MM.1S (cell line): ENCODE measurements around the gene SORCS2.

Source experiments
- EZH2 ChIP-seq: fragments of 300-600 bp; sonication (generic); optimal IDR thresholded peaks from 2 replicates; pipeline ENCODE3; 2017; ENCODE audit warnings: low read depth, mild to moderate bottlenecking, antibody characterized with exemption, low read length, mixed read lengths
- EZH2phosphoT487 ChIP-seq: fragments of 300-600 bp; sonication (generic); IDR thresholded peaks from 2 replicates; pipeline ENCODE4 v1.6.1; 2018; ENCODE audit warnings: antibody characterized with exemption, low read length
- TF ChIP-seq, protein P1 (sequence below): fragments of 300-600 bp; sonication (generic); IDR thresholded peaks from 2 replicates; pipeline ENCODE4 v1.5.1; 2016; ENCODE audit warnings: antibody characterized with exemption, low read length, mixed read lengths

DNA sequence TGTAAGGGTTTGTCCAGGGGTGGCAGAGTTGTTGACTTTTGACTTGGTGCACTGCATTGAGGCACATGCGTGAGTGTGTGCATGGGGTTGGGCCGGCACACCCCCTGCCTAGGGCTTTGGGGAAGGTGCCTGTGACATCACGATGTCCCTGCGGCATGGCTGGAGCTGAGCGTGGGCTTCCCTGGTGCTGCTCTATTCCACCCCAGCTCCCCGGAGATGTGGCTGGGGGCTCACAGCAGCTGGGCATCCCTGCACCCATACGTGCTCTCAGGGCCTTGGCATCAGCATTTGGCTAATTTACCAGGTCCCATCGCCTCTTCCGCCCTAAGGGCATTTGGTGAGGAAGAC lies 236.7 kb downstream of the SORCS2 start:
- TF ChIP-seq, protein P1, sequence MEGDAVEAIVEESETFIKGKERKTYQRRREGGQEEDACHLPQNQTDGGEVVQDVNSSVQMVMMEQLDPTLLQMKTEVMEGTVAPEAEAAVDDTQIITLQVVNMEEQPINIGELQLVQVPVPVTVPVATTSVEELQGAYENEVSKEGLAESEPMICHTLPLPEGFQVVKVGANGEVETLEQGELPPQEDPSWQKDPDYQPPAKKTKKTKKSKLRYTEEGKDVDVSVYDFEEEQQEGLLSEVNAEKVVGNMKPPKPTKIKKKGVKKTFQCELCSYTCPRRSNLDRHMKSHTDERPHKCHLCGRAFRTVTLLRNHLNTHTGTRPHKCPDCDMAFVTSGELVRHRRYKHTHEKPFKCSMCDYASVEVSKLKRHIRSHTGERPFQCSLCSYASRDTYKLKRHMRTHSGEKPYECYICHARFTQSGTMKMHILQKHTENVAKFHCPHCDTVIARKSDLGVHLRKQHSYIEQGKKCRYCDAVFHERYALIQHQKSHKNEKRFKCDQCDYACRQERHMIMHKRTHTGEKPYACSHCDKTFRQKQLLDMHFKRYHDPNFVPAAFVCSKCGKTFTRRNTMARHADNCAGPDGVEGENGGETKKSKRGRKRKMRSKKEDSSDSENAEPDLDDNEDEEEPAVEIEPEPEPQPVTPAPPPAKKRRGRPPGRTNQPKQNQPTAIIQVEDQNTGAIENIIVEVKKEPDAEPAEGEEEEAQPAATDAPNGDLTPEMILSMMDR = no peak
- TF ChIP-seq EZH2 = no peak
- no peak for TF ChIP-seq EZH2phosphoT487
